Nephron (organoid): ENCODE results near the gene LLGL2.
A peak's percentile ranks its signal among the peaks of the same experiment; 100 is the strongest.
"Not testable (repeated sequence)": the region's sequence is repeated elsewhere in the genome, so short reads cannot be mapped to it uniquely, and the experiment has no call there.

Experiments used
- H3K27ac Mint-ChIP-seq, 3 experiments: 2 replicates each; pipeline ENCODE4 v1.8.0; 2020; ENCODE audit warnings: mixed read lengths in 3 of 3, mild to moderate bottlenecking in 2 of 3, moderate library complexity in 1 of 3
- H3K27me3 Mint-ChIP-seq: 2 replicates; pipeline ENCODE4 v1.8.0; 2021; ENCODE audit warnings: low read depth, mild to moderate bottlenecking, moderate library complexity, mixed read lengths
- H3K36me3 Mint-ChIP-seq: 2 replicates; pipeline ENCODE4 v1.8.0; 2020; ENCODE audit warnings: low read depth, mixed read lengths
- H3K4me1 Mint-ChIP-seq: 2 replicates; pipeline ENCODE4 v1.8.0; 2020; ENCODE audit warnings: mixed read lengths
- H3K4me3 Mint-ChIP-seq, 3 experiments: 2 replicates each; pipeline ENCODE4 v1.8.0; 2020; ENCODE audit warnings: mild to moderate bottlenecking in 3 of 3, mixed read lengths in 3 of 3, moderate library complexity in 2 of 3
- H3K9me3 Mint-ChIP-seq: 2 replicates; pipeline ENCODE4 v1.8.0; 2020; ENCODE audit warnings: mixed read lengths
- TF ChIP-seq, protein P1 (sequence below), 3 experiments: fragments of 200-600 bp; sonication (generic); IDR thresholded peaks; one replicate each; pipeline ENCODE4 v1.5.0; 2021; ENCODE audit warnings: antibody characterized with exemption in 3 of 3; ENCODE audit not compliant: unreplicated experiment in 3 of 3

Gene LLGL2

GRCh38 chr17:75590314-75590761 is 64.8 kb downstream of the LLGL2 start:
- no peaks in the 10 kb centered on the region for H3K36me3 Mint-ChIP-seq
- TF ChIP-seq, protein P1, sequence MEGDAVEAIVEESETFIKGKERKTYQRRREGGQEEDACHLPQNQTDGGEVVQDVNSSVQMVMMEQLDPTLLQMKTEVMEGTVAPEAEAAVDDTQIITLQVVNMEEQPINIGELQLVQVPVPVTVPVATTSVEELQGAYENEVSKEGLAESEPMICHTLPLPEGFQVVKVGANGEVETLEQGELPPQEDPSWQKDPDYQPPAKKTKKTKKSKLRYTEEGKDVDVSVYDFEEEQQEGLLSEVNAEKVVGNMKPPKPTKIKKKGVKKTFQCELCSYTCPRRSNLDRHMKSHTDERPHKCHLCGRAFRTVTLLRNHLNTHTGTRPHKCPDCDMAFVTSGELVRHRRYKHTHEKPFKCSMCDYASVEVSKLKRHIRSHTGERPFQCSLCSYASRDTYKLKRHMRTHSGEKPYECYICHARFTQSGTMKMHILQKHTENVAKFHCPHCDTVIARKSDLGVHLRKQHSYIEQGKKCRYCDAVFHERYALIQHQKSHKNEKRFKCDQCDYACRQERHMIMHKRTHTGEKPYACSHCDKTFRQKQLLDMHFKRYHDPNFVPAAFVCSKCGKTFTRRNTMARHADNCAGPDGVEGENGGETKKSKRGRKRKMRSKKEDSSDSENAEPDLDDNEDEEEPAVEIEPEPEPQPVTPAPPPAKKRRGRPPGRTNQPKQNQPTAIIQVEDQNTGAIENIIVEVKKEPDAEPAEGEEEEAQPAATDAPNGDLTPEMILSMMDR (IDR thresholded peaks at IDR 0.05; ENCODE audit: unreplicated experiment in 3 of 3): no peak
- peak overlapping the region; percentile 48 to 79 (median 76) for H3K4me3 Mint-ChIP-seq
- H3K9me3 Mint-ChIP-seq: peaks cover 2% of the 10 kb centered on the region
- peak overlapping the region in 1 of 3 experiments; percentile 29 for H3K27ac Mint-ChIP-seq
- H3K4me1 Mint-ChIP-seq: no peaks in the 10 kb centered on the region
- peaks cover 17% of the 10 kb centered on the region for H3K27me3 Mint-ChIP-seq

DNA sequence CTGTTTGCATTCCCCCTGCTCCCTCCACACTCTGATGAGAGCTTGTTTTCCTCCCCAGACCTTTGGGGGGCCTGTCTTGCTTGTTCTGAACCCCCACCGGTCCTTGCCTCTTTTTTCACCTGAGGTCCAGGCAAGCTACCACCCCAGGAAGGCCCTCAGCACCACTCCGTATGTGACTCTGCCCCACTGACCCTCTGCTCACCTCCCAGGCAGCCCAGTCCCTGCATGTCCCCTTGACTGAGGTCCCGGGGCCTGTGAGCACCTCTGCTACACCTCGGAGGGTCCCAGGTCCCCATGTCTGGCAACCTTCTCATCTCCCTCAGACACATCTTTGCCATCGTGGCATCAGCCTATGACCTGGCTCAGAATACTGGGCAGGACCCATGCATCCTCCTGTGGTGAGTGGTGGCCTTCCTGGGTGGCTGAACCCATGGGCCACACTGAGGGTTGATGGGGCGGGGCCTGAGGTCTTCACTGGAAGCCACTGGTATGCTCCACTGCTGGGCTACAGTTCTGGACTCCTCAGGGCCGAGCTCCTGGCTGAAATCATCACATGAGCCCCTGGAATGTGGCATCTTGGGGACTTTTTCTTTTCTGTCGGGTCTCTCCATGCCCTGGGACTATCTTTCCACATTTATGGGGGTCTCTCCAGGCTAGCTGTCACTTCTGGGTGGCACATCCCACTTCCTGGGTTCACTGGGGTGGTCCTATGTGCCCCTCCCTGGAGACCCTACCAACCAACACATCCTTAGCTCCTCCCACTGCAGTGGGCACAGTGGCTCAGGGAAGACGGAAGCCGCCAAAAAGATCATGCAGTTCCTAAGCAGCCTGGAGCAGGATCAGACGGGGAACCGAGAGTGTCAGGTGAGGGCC is 65.6 kb downstream of the LLGL2 start:
- Mint-ChIP-seq H3K36me3 (no peaks in the 10 kb centered on the region), H3K9me3 (no peaks in the 10 kb centered on the region), H3K4me3 (peak overlapping the region; percentile 73 to 79 (median 76)), H3K27ac (peak overlapping the region in 2 of 3 experiments; percentile 53 to 63), H3K4me1 (no peaks in the 10 kb centered on the region), H3K27me3 (peaks cover 13% of the 10 kb centered on the region)
- TF ChIP-seq, protein P1 (IDR thresholded peaks at IDR 0.05; ENCODE audit: unreplicated experiment in 3 of 3): no peak

DNA sequence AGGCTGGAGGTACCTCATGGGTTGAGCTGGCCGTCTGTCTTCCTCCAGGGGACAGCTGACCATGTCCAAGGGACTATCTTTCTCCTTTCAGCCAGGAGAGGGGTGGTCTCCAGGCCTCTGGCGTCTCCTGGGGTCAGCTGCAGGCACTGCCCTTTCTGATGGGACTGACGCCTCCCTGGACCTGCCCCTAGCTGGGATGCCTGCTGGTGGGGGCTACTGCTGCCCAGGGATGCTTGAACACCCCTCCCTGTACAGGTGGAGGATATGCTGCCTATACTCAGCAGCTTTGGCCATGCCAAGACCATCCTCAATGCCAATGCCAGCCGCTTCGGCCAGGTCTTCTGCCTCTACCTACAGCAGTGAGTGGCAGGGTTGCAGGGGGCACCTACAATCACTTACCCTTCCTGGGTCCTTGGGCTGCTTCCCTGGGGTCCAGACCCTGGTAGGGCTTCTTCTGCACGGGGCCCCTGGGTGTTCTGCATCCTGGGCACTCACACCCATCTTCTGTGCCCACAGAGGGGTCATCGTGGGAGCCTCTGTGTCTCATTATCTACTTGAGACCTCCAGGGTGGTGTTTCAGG is 66.3 kb downstream of the LLGL2 start:
- Mint-ChIP-seq H3K4me3 (no peak overlapping the region), H3K9me3 (no peaks in the 10 kb centered on the region), H3K27ac (no peak overlapping the region), H3K36me3 (no peaks in the 10 kb centered on the region), H3K4me1 (no peaks in the 10 kb centered on the region), H3K27me3 (peaks cover 7% of the 10 kb centered on the region)
- TF ChIP-seq, protein P1 (IDR thresholded peaks at IDR 0.05; ENCODE audit: unreplicated experiment in 3 of 3): no peak

DNA sequence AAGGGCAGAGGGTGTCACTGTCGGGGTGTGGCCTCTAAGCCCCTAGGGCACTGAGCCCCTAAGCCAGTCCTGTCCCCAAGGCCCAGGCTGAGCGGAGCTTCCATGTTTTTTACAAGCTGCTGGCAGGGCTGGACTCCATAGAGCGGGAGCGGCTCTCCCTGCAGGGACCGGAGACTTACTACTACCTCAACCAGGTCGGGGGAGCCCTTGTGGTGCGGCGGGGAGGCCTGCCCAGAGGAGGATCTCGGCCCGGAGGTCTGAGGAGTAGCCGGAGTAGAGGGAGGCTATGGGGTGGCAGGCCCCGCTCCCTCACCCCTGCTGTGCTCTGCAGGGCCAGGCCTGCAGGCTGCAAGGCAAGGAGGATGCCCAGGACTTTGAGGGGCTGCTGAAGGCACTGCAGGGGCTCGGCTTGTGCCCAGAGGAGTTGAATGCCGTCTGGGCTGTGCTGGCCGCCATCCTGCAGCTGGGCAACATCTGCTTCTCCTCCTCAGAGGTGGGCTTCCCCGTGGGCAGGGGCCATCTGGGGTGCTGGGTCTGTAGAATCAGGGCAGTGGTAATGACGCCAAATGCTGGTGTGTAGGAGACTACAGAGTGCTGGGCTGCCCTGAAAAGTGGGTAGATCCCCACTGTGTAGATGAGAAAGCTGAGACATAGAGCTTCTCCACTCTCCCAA is 67.0 kb downstream of the LLGL2 start:
- TF ChIP-seq, protein P1 (IDR thresholded peaks at IDR 0.05; ENCODE audit: unreplicated experiment in 3 of 3): no peak
- Mint-ChIP-seq H3K27ac (no peak overlapping the region), H3K9me3 (no peaks in the 10 kb centered on the region), H3K36me3 (no peaks in the 10 kb centered on the region), H3K4me1 (no peaks in the 10 kb centered on the region), H3K4me3 (no peak overlapping the region), H3K27me3 (peaks cover 3% of the 10 kb centered on the region)

- H3K4me1 Mint-ChIP-seq, H3K4me3 Mint-ChIP-seq, H3K9me3 Mint-ChIP-seq, H3K27ac Mint-ChIP-seq, H3K27me3 Mint-ChIP-seq, H3K36me3 Mint-ChIP-seq: not testable (repeated sequence)
These were observed 67.9 kb downstream of the LLGL2 start for GRCh38 chr17:75593430-75593829.
